GM12865 (cell line): ENCODE data around the gene CEP192.

ENCODE experiments used
- DNase-seq: peaks from one replicate; pipeline ENCODE4 v3.0.0; 2010; ENCODE audit warnings: low read depth
- H3K4me3 ChIP-seq: 2 replicates; pipeline ENCODE4 v1.5.1; 2011; ENCODE audit warnings: mild to moderate bottlenecking, low read depth, low read length, control low read depth
- TF ChIP-seq, protein P1 (sequence below): IDR thresholded peaks from 2 replicates; pipeline ENCODE4 v1.5.1; 2011; ENCODE audit warnings: low read length, control low read depth, low read depth, inconsistent platforms; ENCODE audit not compliant: insufficient read depth; ENCODE audit errors: missing control alignments

CEP192 gene

GRCh38 chr18:13051950-13052349 lies 60.8 kb downstream of the CEP192 start:
- H3K4me3 ChIP-seq = no peak overlapping the region
- TF ChIP-seq, protein P1, sequence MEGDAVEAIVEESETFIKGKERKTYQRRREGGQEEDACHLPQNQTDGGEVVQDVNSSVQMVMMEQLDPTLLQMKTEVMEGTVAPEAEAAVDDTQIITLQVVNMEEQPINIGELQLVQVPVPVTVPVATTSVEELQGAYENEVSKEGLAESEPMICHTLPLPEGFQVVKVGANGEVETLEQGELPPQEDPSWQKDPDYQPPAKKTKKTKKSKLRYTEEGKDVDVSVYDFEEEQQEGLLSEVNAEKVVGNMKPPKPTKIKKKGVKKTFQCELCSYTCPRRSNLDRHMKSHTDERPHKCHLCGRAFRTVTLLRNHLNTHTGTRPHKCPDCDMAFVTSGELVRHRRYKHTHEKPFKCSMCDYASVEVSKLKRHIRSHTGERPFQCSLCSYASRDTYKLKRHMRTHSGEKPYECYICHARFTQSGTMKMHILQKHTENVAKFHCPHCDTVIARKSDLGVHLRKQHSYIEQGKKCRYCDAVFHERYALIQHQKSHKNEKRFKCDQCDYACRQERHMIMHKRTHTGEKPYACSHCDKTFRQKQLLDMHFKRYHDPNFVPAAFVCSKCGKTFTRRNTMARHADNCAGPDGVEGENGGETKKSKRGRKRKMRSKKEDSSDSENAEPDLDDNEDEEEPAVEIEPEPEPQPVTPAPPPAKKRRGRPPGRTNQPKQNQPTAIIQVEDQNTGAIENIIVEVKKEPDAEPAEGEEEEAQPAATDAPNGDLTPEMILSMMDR = no peak
- no peak for DNase-seq

DNA sequence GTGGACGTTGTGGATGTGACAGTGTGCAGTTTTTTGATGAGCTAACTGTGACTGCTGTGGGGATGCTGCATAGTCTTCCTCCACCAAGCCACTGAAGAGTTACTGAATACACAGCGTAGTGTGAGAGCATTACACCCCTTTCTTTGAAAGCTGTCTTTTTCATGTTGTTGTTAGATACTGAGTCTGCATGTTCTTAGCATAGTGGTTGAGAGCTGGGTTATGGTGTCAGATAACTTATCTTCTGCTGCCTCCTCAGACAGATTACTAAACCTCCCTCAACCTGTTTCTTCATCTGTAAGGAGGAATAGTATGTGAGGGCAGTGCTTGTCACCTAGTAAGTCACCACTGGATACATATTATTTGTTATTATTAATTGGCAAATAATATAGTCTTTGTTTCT lies 63.2 kb downstream of the CEP192 start:
- no peak overlapping the region for H3K4me3 ChIP-seq
- DNase-seq = no peak
- TF ChIP-seq, protein P1 = no peak

DNA sequence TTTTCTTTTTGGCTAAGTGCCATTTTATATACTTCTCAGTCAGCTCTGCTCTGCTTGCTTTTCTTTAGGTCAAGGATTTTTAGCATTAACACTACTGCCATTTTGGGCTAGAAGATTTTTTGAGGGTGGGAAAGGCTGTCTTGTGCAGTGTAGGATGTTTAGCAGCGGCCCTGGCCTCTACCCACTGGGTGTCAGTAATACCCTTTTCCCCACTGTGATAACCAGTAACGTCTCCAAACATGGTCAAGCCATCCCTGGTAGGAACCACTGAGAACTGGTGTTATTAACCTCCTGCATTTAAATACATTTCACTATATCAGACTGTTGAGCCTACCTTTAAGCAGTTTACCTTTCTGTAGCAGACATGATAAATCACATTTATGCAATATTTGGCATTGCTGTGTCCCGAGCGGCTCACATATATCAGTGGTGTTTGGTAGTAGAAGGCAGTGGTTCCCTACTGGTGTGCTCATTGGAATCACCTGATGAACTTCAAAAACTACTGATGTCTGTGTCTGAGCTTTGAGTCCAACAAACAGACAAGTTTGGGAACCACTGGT lies 70.5 kb downstream of the CEP192 start:
- no peak overlapping the region for H3K4me3 ChIP-seq
- no peak for DNase-seq
- TF ChIP-seq, protein P1 = no peak

- TF ChIP-seq, protein P1 = no peak
- DNase-seq = peak; percentile 22
- H3K4me3 ChIP-seq = no peak overlapping the region
These were observed 76.0 kb downstream of the CEP192 start for GRCh38 chr18:13067124-13067523.

- TF ChIP-seq, protein P1 = no peak
- no peak for DNase-seq
- no peak overlapping the region for H3K4me3 ChIP-seq
These were observed 76.8 kb downstream of the CEP192 start for GRCh38 chr18:13067966-13068365.

DNA sequence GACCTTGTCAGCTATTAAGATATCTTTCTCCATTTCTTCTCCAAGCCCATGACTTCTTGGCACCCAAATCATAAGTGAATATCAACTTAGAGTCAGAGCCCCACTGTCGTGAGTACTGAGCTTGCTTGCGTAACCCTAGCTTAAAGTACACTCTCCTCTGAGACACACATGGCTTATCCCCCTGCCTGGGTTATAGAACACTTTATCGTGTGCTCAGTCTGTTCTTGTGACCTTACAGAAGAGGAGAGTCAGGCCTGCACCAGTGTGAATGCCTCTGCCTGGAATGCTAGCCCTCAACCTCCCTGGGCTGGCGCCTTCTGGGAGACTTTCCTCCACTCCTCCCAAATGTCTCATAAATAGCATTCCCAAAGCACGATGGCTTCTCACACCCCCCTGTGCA lies 79.3 kb downstream of the CEP192 start:
- no peak overlapping the region for H3K4me3 ChIP-seq
- DNase-seq = no peak
- TF ChIP-seq, protein P1 = no peak

- TF ChIP-seq, protein P1 = no peak
- no peak for DNase-seq
- H3K4me3 ChIP-seq = no peak overlapping the region
These were observed 85.7 kb downstream of the CEP192 start for GRCh38 chr18:13076886-13077285.
